Stimulated activated CD8-positive, alpha-beta memory T cell treated with anti-CD3 and anti-CD28 coated beads, Interleukin-4, amount 100 ng/mL, for 4 hours (primary cell): ENCODE measurements around the gene MAP3K9.

ENCODE experiments used
- DNase-seq, 2 donors: peaks; one replicate each; pipeline ENCODE4 v3.0.0-alpha.2; 2020; ENCODE audit warnings: low read depth in 2 of 2, low spot score in 1 of 2

The MAP3K9 gene

GRCh38 chr14:70788898-70789297, 20.4 kb downstream of the MAP3K9 start:
- no peak for DNase-seq

- no peak for DNase-seq
Observed at GRCh38 chr14:70785556-70785955, 23.8 kb downstream of the MAP3K9 start.

- no peak for DNase-seq
Observed at GRCh38 chr14:70784886-70785285, 24.4 kb downstream of the MAP3K9 start.

GRCh38 chr14:70782361-70782760, 27.0 kb downstream of the MAP3K9 start:
- no peak for DNase-seq

- DNase-seq, result no peak
Observed at GRCh38 chr14:70780396-70781075, 28.8 kb downstream of the MAP3K9 start.

- no peak for DNase-seq
Observed at GRCh38 chr14:70779667-70780066, 29.6 kb downstream of the MAP3K9 start.

- no peak for DNase-seq
Observed at GRCh38 chr14:70776197-70776596, 33.1 kb downstream of the MAP3K9 start.

GRCh38 chr14:70773182-70773862, 36.0 kb downstream of the MAP3K9 start:
- no peak for DNase-seq

- no peak for DNase-seq
Observed at GRCh38 chr14:70771781-70772212, 37.5 kb downstream of the MAP3K9 start.

GRCh38 chr14:70770490-70770889, 38.8 kb downstream of the MAP3K9 start:
- no peak for DNase-seq

GRCh38 chr14:70759398-70759797, 49.9 kb downstream of the MAP3K9 start:
- no peak for DNase-seq

GRCh38 chr14:70755655-70756054, 53.7 kb downstream of the MAP3K9 start:
- DNase-seq, result no peak

- DNase-seq, result no peak
Observed at GRCh38 chr14:70754991-70755390, 54.3 kb downstream of the MAP3K9 start.

GRCh38 chr14:70753518-70753953, 55.8 kb downstream of the MAP3K9 start:
- DNase-seq, result no peak

GRCh38 chr14:70748422-70748821, 60.9 kb downstream of the MAP3K9 start:
- DNase-seq, result no peak

- no peak for DNase-seq
Observed at GRCh38 chr14:70744641-70745040, 64.7 kb downstream of the MAP3K9 start.

- no peak for DNase-seq
Observed at GRCh38 chr14:70742316-70742715, 67.0 kb downstream of the MAP3K9 start.

GRCh38 chr14:70741482-70741881, 67.8 kb downstream of the MAP3K9 start:
- no peak for DNase-seq

GRCh38 chr14:70735043-70735442, 74.3 kb downstream of the MAP3K9 start:
- no peak for DNase-seq

- DNase-seq, result no peak
Observed at GRCh38 chr14:70731447-70732239, 77.7 kb downstream of the MAP3K9 start.

- no peak for DNase-seq
Observed at GRCh38 chr14:70730393-70730792, 78.9 kb downstream of the MAP3K9 start.
